Right lobe of liver (tissue), 4 donors: ENCODE data around the gene CD101.

ENCODE experiments used
- CTCF ChIP-seq, 4 donors: fragments of 200-600 bp in 3 of 4; fragments of 450-650 bp in 1 of 4; IDR thresholded peaks; one replicate each; pipeline versions ENCODE4 v1.5.1 to v1.8.0; 2016 to 2022; ENCODE audit warnings: antibody characterized with exemption in 4 of 4, mild to moderate bottlenecking in 2 of 4
- POLR2A ChIP-seq: fragments of 450-650 bp; IDR thresholded peaks from one replicate; pipeline ENCODE4 v1.6.1; 2017; ENCODE audit warnings: antibody characterized with exemption, mild to moderate bottlenecking
- donor health status: DM: no; HTN: no; CAD: no.
- donor health status: DM: no; HTN: no; CAD: no.
- donor health status: DM: no; HTN: yes; CAD: no.

GRCh38 chr1:116981521-116982037, 20.0 kb upstream of the CD101 start:
- no peak for TF ChIP-seq CTCF (IDR thresholded peaks at IDR 0.05)
- TF ChIP-seq POLR2A: no peak
